Measurements from ENCODE around the gene PIP4K2A. TPM values are rescaled to one million over a fixed set of nuclear protein-coding genes. Genes with fewer than 3 reads are reported as not detected.

Gene PIP4K2A
- total RNA-seq, 1 donor from 2014 or later = 44.1 TPM

GRCh38 chr10:22670788-22671187, 43.6 kb downstream of the PIP4K2A start:
- Mint-ChIP-seq H3K27me3 (ENCODE audit: low read depth) (no peaks in the 10 kb centered on the region), H3K4me3 (ENCODE audit: unreplicated experiment) (no peak overlapping the region), H3K9me3 (ENCODE audit: low read depth) (no peaks in the 10 kb centered on the region), H3K36me3 (ENCODE audit: low read depth) (no peaks in the 10 kb centered on the region), H3K27ac (ENCODE audit: unreplicated experiment) (no peak overlapping the region), H3K4me1 (ENCODE audit: low read depth) (peaks cover 33% of the 10 kb centered on the region)
- no peak for TF ChIP-seq CTCF (IDR thresholded peaks at IDR 0.05)
- no peak for DNase-seq (ENCODE audit: low spot score)

DNA sequence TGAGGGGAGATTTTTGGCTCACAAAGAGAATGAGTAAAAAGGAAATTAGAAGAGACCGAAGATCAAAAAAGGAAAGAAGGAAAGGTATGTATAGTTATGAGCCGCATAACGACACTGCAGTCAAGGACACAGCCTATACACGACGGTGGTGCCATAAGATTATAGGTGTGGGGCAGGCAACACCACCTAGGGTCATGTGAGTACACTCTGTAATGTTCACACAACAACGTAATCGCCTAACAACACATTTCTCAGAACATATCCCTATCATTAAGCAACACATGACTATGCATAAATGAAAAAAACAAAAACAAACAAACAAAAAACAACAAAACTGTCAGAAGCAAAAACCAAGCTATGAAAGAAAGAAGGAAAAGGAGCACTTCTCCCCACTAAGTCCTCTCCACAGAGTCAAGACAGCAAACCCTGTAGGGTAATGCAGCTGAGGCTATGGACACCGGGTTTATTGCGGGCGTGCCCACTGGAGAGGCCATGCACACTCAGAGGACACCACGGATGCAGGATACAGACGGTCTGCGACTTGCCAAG, 45.1 kb downstream of the PIP4K2A start:
- Mint-ChIP-seq H3K4me1 (ENCODE audit: low read depth) (peaks cover 32% of the 10 kb centered on the region), H3K27ac (ENCODE audit: unreplicated experiment) (no peak overlapping the region), H3K4me3 (ENCODE audit: unreplicated experiment) (no peak overlapping the region), H3K27me3 (ENCODE audit: low read depth) (no peaks in the 10 kb centered on the region), H3K36me3 (ENCODE audit: low read depth) (no peaks in the 10 kb centered on the region), H3K9me3 (ENCODE audit: low read depth) (no peaks in the 10 kb centered on the region)
- TF ChIP-seq CTCF (IDR thresholded peaks at IDR 0.05) = no peak
- DNase-seq (ENCODE audit: low spot score) = no peak

DNA sequence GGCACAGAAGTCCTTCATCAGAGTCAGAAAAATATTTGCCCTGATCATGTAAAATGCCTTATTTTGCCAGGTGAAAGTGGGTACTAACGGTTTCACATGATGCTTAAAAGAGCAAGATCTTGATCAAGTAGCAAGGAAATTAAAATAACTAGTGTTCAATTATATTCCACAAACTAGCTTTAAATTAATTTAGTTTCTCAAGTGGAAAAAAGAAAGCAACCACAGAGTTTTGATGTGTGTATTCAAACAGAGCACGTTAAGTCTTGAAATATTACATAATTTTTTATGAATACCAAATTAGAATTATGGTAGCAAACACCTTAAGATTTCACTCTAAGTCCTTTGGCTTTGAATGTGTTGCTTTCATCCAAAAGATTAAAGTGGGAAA, 47.3 kb downstream of the PIP4K2A start:
- DNase-seq (ENCODE audit: low spot score) = no peak
- Mint-ChIP-seq H3K27me3 (ENCODE audit: low read depth) (no peaks in the 10 kb centered on the region), H3K27ac (ENCODE audit: unreplicated experiment) (no peak overlapping the region), H3K4me1 (ENCODE audit: low read depth) (peaks cover 23% of the 10 kb centered on the region), H3K9me3 (ENCODE audit: low read depth) (no peaks in the 10 kb centered on the region), H3K36me3 (ENCODE audit: low read depth) (no peaks in the 10 kb centered on the region), H3K4me3 (ENCODE audit: unreplicated experiment) (no peak overlapping the region)
- TF ChIP-seq CTCF (IDR thresholded peaks at IDR 0.05) = no peak

DNA sequence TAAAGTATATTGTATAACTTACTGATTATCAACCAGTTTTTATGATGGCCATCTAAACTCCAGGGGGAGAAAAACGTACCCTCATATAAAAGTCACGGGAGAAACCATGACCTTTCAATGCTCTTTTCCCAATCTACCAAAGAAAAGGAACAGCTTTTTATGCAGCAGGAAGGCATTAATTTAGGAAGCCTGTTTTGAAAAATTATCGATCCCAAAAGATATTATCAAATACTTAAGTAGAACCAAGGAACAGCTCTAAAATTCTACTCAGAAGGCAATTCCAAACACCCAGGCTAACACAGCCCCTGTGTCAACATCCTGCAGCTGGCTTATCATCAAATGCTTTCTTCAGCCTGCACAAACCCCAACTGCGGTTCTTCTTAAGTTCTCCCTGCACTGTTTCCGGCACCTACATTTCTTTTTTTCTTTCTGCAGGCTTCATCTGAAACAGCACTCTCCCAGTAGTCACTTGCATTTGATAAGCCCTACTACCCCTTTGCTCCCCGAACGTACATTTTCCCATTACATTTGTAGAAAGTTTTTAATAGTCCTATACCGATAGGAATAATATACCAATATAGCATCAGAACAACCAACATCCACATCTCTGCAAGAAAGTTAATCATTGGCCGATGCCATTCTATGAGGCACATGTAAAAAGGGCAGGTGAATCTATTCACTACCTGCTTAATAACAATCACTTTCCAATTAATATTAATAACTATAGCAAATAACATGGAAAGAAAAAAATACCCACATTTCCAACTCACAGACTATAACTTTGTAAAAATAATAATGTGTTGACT, 47.9 kb downstream of the PIP4K2A start:
- Mint-ChIP-seq H3K4me1 (ENCODE audit: low read depth) (peaks cover 24% of the 10 kb centered on the region), H3K36me3 (ENCODE audit: low read depth) (no peaks in the 10 kb centered on the region), H3K27me3 (ENCODE audit: low read depth) (no peaks in the 10 kb centered on the region), H3K27ac (ENCODE audit: unreplicated experiment) (peak overlapping the region; percentile 4), H3K4me3 (ENCODE audit: unreplicated experiment) (no peak overlapping the region), H3K9me3 (ENCODE audit: low read depth) (no peaks in the 10 kb centered on the region)
- no peak for TF ChIP-seq CTCF (IDR thresholded peaks at IDR 0.05)
- no peak for DNase-seq (ENCODE audit: low spot score)

GRCh38 chr10:22665329-22665728, 49.0 kb downstream of the PIP4K2A start:
- no peak for TF ChIP-seq CTCF (IDR thresholded peaks at IDR 0.05)
- no peak overlapping the region for H3K27ac Mint-ChIP-seq (ENCODE audit: unreplicated experiment)
- H3K4me1 Mint-ChIP-seq (ENCODE audit: low read depth) = peaks cover 19% of the 10 kb centered on the region
- no peaks in the 10 kb centered on the region for H3K27me3 Mint-ChIP-seq (ENCODE audit: low read depth)
- H3K4me3 Mint-ChIP-seq (ENCODE audit: unreplicated experiment) = no peak overlapping the region
- no peaks in the 10 kb centered on the region for H3K36me3 Mint-ChIP-seq (ENCODE audit: low read depth)
- H3K9me3 Mint-ChIP-seq (ENCODE audit: low read depth) = no peaks in the 10 kb centered on the region
- DNase-seq (ENCODE audit: low spot score) = no peak

All from chondrocyte (in vitro differentiated cells).